Measurements from ENCODE around the gene ITGA6.
"Not testable (repeated sequence)": the region's sequence is repeated elsewhere in the genome, so short reads cannot be mapped to it uniquely, and the experiment has no call there.

The ITGA6 gene

DNA sequence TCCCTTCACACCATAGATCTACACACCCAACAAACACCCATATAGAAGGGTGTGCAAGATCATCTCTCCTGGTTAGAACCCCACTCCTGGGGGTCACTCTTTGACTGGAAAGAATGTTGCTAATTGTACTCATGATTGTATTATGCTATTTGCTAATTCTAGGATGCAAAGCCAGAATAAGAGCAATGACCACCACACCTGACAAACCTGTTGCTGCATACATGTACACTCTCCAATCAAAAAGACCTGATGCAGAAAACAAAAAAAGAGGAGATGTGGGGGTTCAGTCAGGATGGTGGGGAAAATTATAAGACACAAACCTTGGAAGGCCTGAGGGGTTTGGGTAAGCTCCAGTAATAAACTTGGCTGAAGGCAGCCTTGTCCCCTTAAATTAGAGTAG, 91.6 kb downstream of the ITGA6 start:
- no peak for DNase-seq

DNA sequence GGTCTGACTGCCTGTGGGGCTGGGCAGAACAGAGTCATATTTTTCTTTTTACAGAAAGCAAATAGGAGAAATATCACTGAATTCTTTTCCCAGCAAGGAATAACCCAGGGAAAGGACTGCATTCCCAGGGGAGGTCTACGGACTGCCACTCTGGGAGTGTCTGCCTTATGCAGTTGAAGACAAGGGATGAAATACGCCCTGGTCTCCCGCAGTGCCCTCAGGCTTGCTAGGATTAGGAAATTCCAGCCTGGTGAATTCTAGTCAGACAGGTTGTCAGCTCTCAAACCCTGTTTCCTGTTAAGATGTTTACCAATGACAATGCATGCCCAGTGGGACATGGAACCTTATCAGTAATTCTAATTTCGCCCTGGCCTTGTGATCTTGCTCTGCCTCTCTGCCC, 98.2 kb downstream of the ITGA6 start:
- DNase-seq, result no peak

DNA sequence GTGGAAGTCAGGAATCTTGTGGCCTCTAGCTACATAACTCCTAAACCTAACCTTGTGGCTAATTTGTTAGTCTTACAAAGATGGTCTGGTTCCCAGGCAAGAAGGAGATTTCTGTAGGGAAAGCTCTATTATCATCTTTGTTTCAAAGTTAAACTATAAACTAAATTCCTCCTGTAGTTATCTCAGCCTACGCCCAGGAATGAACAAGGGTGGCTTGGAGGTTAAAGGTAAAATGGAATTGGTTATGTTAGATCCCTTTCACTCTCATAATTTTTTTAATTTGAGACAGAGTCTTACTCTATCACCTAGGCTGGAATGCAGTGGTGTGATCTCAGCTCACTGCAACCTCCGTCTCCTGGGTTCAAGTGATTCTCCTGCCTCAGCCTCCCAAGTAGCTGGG, 103.9 kb downstream of the ITGA6 start:
- DNase-seq, result no peak

DNA sequence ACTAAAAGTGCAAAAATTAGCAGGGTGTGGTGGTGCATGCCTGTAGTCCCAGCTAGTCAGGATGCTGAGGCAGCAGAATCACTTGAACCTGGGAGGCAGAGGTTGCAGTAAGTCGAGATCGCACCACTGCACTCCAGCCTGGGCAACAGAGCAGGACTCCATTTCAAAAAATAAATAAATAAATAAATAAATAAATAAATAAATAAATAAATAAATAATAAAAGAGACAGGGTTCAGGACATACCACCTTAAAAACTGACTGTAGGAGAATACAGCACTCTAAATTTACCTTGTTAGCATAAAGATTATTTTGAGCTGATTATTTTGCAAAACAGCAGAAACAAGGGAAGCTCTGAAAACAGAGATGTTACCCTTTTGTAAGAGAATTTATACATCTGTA, 105.1 kb downstream of the ITGA6 start:
- DNase-seq, result not testable (repeated sequence)

DNA sequence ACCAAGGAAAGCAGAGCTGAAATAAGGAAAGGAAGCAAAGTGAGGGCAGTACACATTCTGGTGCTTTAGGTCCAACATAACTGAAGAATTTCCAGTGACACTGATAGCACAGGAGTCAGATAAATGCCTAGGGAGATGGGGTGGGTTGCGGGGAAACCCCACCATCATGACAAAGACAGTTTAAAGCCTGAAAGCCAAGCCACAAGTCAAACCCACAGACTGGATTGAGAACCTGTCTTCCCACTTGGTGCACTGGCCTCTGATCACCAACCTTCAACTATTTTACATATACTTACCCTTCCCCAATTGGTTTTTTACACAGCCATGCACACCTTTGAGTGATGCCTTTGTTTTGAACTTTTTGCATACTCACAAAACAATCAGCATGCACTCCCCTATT, 106.3 kb downstream of the ITGA6 start:
- no peak for DNase-seq

DNA sequence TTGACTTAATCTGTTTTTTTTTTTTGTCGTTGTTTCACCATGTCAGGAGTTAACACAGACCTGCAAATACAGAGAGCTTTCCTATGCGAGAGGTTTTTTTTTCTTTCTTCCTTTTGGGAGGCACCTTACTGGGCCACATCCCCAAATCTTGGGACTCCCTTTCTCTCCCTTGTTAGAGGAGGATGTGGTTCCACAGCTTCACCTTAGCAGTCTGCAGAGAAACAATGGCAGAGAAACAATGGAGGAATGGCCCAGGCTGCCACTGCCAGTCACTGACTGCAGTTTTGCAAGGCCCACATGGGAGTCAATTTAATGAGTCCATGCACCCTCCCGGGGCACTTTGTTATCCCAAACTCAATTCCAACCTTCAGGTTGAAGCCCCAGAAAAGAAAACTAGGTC, 107.7 kb downstream of the ITGA6 start:
- DNase-seq, result no peak

DNA sequence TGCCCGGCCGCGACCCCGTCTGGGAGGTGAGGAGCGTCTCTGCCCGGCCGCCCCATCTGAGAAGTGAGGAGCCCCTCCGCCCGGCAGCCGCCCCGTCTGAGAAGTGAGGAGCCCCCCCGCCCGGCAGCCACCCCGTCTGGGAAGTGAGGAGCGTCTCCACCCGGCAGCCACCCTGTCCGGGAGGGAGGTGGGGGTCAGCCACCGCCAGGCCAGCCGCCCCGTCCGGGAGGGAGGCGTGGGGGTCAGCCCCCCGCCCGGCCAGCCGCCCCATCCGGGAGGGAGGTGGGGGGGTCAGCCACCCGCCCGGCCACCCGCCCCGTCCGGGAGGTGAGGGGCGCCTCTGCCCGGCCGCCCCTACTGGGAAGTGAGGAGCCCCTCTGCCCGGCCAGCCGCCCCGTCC, 110.5 kb downstream of the ITGA6 start:
- not testable (repeated sequence) for DNase-seq

DNA sequence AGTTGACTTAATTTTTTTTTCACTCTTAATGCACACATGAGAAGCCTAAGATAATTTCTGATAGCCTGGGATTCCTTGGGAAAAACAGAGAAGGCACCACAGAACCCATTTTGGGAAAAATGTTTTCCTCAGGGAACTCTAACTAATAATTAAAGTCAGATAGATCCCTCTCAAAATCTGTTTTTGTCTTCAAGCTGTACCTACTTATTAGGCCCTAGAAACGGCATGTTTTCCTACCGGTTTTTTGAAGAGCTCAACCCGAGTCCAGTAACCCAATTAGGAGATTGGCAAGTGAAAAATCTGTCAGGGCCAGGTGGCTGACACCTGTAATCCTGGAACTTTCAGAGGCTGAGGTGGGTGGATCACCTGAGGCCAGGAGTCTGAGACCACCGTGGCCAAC, 112.4 kb downstream of the ITGA6 start:
- DNase-seq, result no peak

DNA sequence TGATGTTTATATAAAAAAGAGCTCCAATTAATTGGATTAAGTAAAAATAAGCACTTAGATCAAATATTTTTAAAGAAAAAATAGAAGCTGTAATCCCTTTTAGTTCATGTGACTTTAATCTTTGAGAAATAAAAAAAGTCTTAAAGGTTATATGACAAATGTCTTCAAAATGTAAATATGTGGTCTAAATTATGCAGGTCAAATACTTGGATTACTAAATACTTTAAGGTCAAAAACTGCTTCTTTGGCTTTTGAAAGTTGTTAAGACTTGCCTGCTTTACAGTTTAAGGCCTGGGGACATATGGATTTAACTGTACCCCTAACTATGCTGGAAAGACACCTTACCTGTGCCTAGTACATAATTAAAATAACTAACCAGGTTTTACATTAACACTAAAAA, 113.0 kb downstream of the ITGA6 start:
- DNase-seq, result no peak

DNA sequence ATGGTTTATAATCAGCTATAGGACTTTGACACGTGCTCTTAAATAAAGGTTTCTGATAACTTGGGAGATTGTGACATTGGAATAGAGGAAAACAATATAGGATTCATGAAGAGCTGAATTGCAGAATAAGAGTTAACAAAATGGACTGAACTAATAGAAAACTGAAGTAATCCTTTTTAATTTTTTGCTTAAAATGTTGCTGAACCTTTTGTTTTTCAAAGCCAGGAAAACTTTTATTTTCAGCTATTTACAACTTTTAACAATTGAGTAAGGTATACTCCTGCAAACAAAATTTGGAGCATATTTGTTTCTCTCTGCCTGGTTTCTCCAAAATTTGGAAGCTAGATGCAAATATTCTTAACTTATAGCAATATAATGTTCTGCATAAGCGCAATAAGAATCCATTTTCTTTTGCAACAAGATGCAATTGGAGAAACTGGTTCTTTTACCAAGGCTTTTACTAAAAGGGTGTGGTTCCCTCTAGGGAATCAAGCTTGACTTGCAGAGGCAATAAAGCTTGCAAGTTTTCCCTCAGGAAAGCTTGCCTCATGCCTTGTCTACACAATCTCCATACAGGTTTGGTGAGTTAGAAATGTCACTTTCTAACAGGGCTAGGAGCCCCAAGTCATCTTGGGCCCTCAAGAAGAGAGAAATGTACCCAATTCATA, 118.2 kb downstream of the ITGA6 start:
- DNase-seq, result no peak

DNA sequence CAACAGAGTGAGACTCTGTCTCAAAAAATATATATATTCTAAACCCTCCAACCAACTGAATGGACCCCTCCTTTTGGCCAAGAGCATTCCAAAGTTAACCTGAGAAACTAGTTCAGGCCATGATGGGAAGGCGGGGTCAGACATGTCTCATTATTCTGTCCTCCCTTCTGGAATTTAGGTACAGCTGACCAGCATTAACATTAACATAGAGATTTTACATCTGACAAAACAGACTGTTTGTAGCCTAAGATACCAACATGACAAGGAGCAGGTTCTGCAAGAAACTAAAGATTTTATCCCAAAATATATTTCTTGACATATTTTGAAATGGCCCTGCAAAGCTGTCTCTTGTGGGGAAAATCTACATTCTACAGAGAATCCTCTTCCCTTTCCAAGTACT, 121.7 kb downstream of the ITGA6 start:
- DNase-seq, result no peak

DNA sequence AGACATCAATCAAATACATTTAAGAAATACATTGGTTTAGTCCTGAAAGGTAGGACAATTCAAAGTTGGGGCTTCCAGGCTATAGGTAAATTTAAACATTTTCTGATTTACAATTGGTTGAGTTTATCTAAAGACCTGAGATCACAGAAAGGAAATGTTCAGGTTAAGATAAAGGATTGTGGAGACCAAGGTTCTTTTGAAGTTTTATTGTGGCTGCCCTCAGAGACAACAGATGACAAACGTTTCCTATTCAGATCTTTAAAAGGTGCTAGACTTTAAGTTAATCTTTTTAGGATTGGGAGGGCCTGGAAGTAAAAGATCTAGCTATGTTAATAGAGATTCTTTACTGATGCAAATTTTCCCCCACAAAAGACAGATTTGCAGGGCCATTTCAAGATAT, 122.4 kb downstream of the ITGA6 start:
- not testable (repeated sequence) for DNase-seq

DNA sequence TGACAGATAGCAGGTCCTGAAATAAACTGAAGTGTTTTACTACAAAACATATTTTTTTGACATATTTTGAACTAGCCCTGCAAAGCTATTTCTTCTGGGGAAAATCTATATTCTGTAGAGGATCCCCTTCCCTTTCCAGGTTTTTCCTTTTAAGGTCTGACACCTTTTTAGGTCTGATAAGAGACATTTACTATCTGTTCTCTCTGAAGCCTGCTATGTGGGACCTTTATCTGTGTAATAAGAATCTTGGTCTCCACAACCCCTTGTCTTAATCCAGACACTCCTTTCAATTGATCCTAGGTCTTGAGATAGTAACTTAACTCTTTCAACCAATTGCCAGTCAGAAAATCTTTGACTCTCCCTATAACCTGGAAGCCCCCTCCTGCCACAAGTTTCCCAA, 123.0 kb downstream of the ITGA6 start:
- no peak for DNase-seq

DNA sequence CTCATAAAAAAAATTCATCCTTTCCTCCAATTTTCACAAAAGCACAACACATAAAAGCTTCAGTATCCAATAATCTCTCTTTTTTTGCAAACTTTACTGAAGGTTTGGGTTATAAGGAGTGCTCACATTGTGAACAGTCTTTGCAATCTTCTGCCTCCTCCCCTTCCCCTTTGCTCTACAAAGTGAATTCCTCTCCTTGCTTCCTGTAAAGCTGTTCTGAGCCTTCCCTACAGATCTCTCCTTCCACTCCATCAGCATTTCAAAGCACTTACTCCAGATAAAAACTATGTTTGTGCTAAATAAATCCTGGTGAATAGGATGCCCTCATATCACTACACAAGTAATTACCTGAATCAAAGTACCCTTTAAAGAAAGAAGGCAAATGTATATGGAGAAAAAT, 123.9 kb downstream of the ITGA6 start:
- DNase-seq, result no peak

DNA sequence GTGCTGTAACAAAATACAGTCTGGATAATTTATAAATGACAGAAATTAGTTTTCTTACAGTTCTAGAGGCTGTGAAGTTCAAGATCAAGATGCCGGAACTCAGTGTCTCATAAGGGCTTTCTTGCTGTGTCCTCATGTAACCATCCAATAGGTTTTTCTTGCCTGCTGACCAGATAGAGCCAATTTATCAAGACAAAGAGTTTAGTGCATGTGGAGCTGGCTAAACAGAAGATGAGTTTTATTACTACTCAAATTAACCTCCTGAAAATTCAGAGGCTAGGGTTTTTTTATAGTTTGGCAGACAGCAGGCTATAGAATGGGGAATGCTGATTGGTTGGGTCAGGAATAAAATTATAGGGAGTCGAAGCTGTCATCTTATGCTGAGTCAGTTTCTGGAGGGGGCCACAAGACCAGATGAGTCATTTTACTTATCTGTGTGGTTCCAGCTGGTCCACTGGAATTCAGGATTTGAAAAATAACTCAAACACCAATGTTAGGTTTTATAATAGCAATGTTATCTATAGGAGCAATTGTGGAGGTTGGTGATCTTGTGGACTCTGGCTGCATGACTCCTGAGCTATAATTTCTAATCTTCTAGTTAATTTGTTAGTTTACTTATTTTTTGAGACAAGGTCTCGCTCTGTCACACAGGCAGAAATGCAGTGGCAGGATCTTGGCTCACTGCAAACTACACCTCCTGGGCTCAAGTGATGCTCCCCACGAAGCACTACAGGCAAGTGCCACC, 125.3 kb downstream of the ITGA6 start:
- peak; percentile 62 for DNase-seq

DNA sequence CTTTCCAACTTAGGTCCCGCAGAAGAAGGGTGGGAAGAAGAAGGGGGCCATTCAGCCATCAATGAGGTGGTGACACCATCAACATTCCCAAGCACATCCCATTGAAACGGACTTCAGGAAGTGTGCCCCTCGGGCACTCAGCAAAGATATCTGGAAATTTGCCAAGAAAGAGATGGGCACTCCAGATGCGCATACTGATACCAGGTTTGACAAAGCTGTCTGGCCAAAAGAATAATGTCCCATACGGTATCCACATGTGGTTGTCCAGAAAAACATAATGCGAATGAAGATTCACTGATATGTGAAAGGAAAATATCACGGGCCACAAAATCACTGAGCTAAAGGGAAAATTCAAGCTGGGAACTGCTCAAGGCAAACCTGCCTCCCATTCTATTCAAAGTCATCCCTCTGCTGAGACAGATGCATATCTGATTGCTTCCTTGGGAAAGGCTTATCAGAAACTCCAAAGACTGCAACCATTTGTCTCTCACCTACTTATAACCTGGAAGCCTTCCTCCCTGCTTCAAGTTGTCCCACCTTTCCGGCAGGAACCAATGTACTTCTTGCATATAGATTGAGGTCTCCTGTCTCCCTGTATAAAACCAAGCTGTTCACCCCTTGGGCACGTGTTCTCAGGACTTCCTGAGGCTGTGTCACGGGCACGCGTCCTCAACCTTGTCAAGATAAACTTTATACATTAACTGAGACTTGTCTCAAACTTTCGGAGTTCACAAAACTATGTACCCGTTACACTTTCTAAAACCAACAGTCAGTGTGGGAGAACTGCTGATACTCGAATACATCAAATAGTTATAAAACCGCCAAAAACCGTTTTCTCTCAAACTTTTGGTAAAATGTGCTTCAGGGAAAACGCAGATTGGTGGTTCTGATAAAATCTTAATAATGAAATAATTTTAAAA, 127.2 kb downstream of the ITGA6 start:
- DNase-seq, result no peak

DNA sequence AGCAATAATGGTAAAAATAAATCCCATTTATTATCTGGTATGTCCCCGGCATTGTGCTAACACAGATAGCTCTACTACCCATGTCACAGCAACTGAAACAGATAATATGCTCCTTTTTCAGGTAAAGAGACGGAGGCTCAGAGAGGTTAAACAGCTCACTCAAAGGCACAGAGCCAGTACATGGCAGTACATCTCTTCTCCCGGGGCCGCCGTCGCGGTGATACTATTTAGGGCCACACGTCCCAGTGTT, 127.8 kb downstream of the ITGA6 start:
- DNase-seq, result peak; percentile 63
